A549 (cell line): ENCODE measurements around the gene NIPAL1. TPM values are rescaled to one million over a fixed set of nuclear protein-coding genes. Genes with fewer than 3 reads are reported as not detected.

ENCODE experiments used
- ATAC-seq, 2 experiments: fragments of 200-7000 bp in 1 of 2; fragments of >200 bp in 1 of 2; cut with Nextera tagmentation in 1 of 2; cut with Tn5 transposase in 1 of 2; 3 replicates each; pipeline versions ENCODE4 v1.8.0 to v1.9.1; 2018 to 2020; ENCODE audit warnings: mild to moderate bottlenecking in 1 of 2, moderate library complexity in 1 of 2
- CTCF ChIA-PET: fragments of 300-600 bp; sonication (Branson Sonifier 250); formaldehyde crosslinking; extraction: SDS; loops from one replicate; lab custom pipeline; 2021; ENCODE audit warnings: antibody characterized with exemption, inconsistent platforms; lab: Yijun Ruan, JAX
- POLR2A ChIA-PET: fragments of 350-600 bp; formaldehyde crosslinking; extraction: SDS; loops from one replicate; lab custom pipeline; 2021; ENCODE audit warnings: antibody characterized with exemption, inconsistent platforms; lab: Yijun Ruan, JAX
- DNase-seq, 2 experiments: peaks; one replicate each; pipeline versions ENCODE4 v3.0.0 to v3.0.0-alpha.2; 2011 to 2016; ENCODE audit warnings: low read depth in 1 of 2, low spot score in 1 of 2
- FAIRE-seq: peaks from 2 replicates; lab custom pipeline; 2011; peaks lifted over from hg19 to GRCh38; lab: Jason Lieb, UNC
- H3K27ac ChIP-seq, 2 experiments: fragments of >200 bp; sonication (Bioruptor Twin); formaldehyde crosslinking; 3 replicates each; pipeline ENCODE4 v1.5.1; 2016 to 2017
- H3K4me1 ChIP-seq: fragments of >200 bp; sonication (Bioruptor Twin); formaldehyde crosslinking; 3 replicates; pipeline ENCODE4 v1.6.1; 2016
- H3K4me2 ChIP-seq: fragments of >200 bp; sonication (Bioruptor Twin); formaldehyde crosslinking; 3 replicates; pipeline ENCODE4 v1.6.1; 2016
- H3K4me3 ChIP-seq: fragments of >200 bp; sonication (Bioruptor Twin); formaldehyde crosslinking; 3 replicates; pipeline ENCODE4 v1.5.1; 2016
- H3K9me3 ChIP-seq: fragments of >200 bp; sonication (Bioruptor Twin); formaldehyde crosslinking; 3 replicates; pipeline ENCODE4 v1.6.1; 2016
- CBX2 ChIP-seq: fragments of 200-600 bp; sonication (generic); IDR thresholded peaks from 2 replicates; pipeline ENCODE4 v1.6.1; 2016; ENCODE audit warnings: low read depth, mild to moderate bottlenecking, borderline replicate concordance
- CBX8 ChIP-seq: fragments of 200-600 bp; sonication (generic); IDR thresholded peaks from 2 replicates; pipeline ENCODE4 v1.6.1; 2016
- CEBPB ChIP-seq, 2 experiments: fragments of >200 bp in 1 of 2; sonication (Bioruptor Twin) in 1 of 2; formaldehyde crosslinking in 1 of 2; IDR thresholded peaks; 2 replicates each; pipeline ENCODE4 v1.6.1; 2012 to 2016
- FOSL2 ChIP-seq, 2 experiments: fragments of 450-650 bp in 1 of 2; fragments of >200 bp in 1 of 2; sonication (Bioruptor Twin) in 1 of 2; formaldehyde crosslinking; IDR thresholded peaks; 2 replicates each; pipeline versions ENCODE4 v1.5.0 to v1.6.1; 2016 to 2020; ENCODE audit warnings: mild to moderate bottlenecking in 1 of 2, moderate library complexity in 1 of 2
- HEYL ChIP-seq: fragments of 250-450 bp; sonication (Bioruptor Pico); IDR thresholded peaks from 2 replicates; pipeline ENCODE4 v1.8.0; 2021; ENCODE audit warnings: mild to moderate bottlenecking, moderate library complexity
- HOXA7 ChIP-seq: fragments of 250-450 bp; sonication (Bioruptor Pico); IDR thresholded peaks from 2 replicates; pipeline ENCODE4 v1.5.0; 2020; ENCODE audit warnings: mild to moderate bottlenecking, moderate library complexity
- HOXB13 ChIP-seq: fragments of 250-450 bp; sonication (Bioruptor Pico); IDR thresholded peaks from 2 replicates; pipeline ENCODE4 v1.5.0; 2020; ENCODE audit warnings: low read depth, mild to moderate bottlenecking, moderate library complexity
- JUN ChIP-seq, 2 experiments: fragments of >200 bp; sonication (Bioruptor Twin); formaldehyde crosslinking; IDR thresholded peaks; 2 replicates in 1 of 2; 3 replicates in 1 of 2; pipeline ENCODE4 v1.6.1; 2016 to 2017
- KDM5A ChIP-seq: fragments of 200-600 bp; sonication (generic); IDR thresholded peaks from 2 replicates; pipeline ENCODE4 v1.6.1; 2016; ENCODE audit warnings: antibody characterized with exemption, mild to moderate bottlenecking
- MAFK ChIP-seq: fragments of 450-650 bp; IDR thresholded peaks from 2 replicates; pipeline ENCODE4 v1.6.1; 2014; ENCODE audit not compliant: partially characterized antibody
- MAX ChIP-seq: IDR thresholded peaks from 2 replicates; pipeline ENCODE4 v1.6.1; 2012
- MAZ ChIP-seq: fragments of 150-350 bp; IDR thresholded peaks from 2 replicates; pipeline ENCODE4 v1.6.1; 2014; ENCODE audit warnings: antibody characterized with exemption, low read depth, low read length, borderline replicate concordance
- NPAS2 ChIP-seq: fragments of 250-450 bp; sonication (Bioruptor Pico); IDR thresholded peaks from 2 replicates; pipeline ENCODE4 v1.8.0; 2022; ENCODE audit warnings: mild to moderate bottlenecking, moderate library complexity, borderline replicate concordance
- POLR2A ChIP-seq: IDR thresholded peaks from 2 replicates; pipeline ENCODE4 v1.6.1; 2012; ENCODE audit warnings: mild to moderate bottlenecking, low read length
- RCOR1 ChIP-seq: fragments of 150-350 bp; IDR thresholded peaks from 2 replicates; pipeline ENCODE4 v1.6.1; 2014; ENCODE audit warnings: antibody characterized with exemption, low read length, low read depth
- RFX5 ChIP-seq: fragments of 450-650 bp; IDR thresholded peaks from 2 replicates; pipeline ENCODE4 v1.7.1; 2014; ENCODE audit warnings: antibody characterized with exemption, mild to moderate bottlenecking, moderate library complexity
- TFCP2L1 ChIP-seq: fragments of 250-450 bp; sonication (Bioruptor Pico); IDR thresholded peaks from 2 replicates; pipeline ENCODE4 v1.5.0; 2021; ENCODE audit warnings: mild to moderate bottlenecking
- TP53 ChIP-seq: fragments of 250-450 bp; sonication (Bioruptor Pico); IDR thresholded peaks from 2 replicates; pipeline ENCODE4 v1.5.0; 2021; ENCODE audit warnings: mild to moderate bottlenecking, moderate library complexity
- WGBS: methylation state at CpG from one replicate; pipeline ENCODE4 v1.1.6; 2017; ENCODE audit errors: missing lambda C conversion rate; 5-methylcytosine and 5-hydroxymethylcytosine counted together
- polyA plus RNA-seq, 4 experiments: library from polyadenylated mRNA; depleted of rRNA in 3 of 4; stranded (reverse); fragments of >200 nt; fragmentation: RNase III in 1 of 4; extraction: RNeasy Plus Mini Kit Qiagen cat#74134 plus additional on column Dnase treatment in 1 of 4; gene quantifications; 2 replicates in 3 of 4; 3 replicates in 1 of 4; pipeline ENCODE4 v1.2.3, GENCODE V29; 2011 to 2017
- TF ChIP-seq, protein P1 (sequence below): fragments of 450-650 bp; IDR thresholded peaks from 2 replicates; pipeline ENCODE4 v1.6.1; 2014; ENCODE audit warnings: antibody characterized with exemption
- TF ChIP-seq, protein P2 (sequence below): fragments of 150-350 bp; IDR thresholded peaks from 2 replicates; pipeline ENCODE4 v1.6.1; 2014; ENCODE audit warnings: low read depth, mild to moderate bottlenecking, low read length
- TF ChIP-seq, protein P3 (sequence below): IDR thresholded peaks from 2 replicates; pipeline ENCODE4 v1.6.1; 2012

Gene NIPAL1
- polyA plus RNA-seq, 2 of the 4 experiments (the other 2 are of a cell fraction): 0.41 to 0.47 TPM

GRCh38 chr4:48069026-48069425 is 52.5 kb downstream of the NIPAL1 start:
- TF ChIP-seq TFCP2L1 (CRISPR knock-in tag): no peak
- TF ChIP-seq JUN (IDR thresholded peaks at IDR 0.05): no peak
- TF ChIP-seq, protein P1, sequence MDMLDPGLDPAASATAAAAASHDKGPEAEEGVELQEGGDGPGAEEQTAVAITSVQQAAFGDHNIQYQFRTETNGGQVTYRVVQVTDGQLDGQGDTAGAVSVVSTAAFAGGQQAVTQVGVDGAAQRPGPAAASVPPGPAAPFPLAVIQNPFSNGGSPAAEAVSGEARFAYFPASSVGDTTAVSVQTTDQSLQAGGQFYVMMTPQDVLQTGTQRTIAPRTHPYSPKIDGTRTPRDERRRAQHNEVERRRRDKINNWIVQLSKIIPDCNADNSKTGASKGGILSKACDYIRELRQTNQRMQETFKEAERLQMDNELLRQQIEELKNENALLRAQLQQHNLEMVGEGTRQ: no peak
- TF ChIP-seq, protein P2, sequence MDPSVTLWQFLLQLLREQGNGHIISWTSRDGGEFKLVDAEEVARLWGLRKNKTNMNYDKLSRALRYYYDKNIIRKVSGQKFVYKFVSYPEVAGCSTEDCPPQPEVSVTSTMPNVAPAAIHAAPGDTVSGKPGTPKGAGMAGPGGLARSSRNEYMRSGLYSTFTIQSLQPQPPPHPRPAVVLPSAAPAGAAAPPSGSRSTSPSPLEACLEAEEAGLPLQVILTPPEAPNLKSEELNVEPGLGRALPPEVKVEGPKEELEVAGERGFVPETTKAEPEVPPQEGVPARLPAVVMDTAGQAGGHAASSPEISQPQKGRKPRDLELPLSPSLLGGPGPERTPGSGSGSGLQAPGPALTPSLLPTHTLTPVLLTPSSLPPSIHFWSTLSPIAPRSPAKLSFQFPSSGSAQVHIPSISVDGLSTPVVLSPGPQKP: no peak
- no peak for TF ChIP-seq HOXA7 (CRISPR knock-in tag)
- no peak for DNase-seq
- ChIA-PET CTCF (interaction anchor here (1.1 kb wide), 1 partner anchor 18 kb away, joined by 3 read pairs; no protein-coding TSS in a partner anchor), POLR2A (no interaction called here)
- Histone ChIP-seq H3K9me3 (no peaks in the 10 kb centered on the region), H3K4me1 (no peaks in the 10 kb centered on the region), H3K27ac (no peak overlapping the region), H3K4me3 (no peak overlapping the region), H3K4me2 (no peak overlapping the region)
- no peak for ATAC-seq
- no peak for FAIRE-seq
- 57% methylated on average over 2 of the region's 2 CpGs for WGBS

DNA sequence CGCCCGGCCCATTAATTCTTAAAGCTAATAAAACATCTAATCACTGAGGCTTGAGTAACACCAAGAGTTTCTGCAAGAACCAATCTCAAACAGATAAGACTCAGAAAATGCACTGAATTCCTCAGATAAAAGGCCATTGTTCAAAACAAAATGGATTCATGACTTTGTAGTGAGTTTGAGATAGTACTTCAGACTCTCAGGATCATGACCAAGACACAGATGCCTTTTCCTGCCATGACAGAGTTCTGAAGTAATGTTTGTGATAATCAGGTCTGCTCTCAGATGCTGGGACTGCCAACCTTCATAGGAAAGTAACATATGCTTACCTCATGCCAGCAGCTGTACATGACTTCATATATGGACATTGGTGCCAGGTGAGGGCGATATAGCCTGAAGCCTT is 54.6 kb downstream of the NIPAL1 start:
- no peak overlapping the region for H3K4me3 ChIP-seq
- DNase-seq (no peak), FAIRE-seq (no peak), ATAC-seq (no peak)
- H3K4me1 ChIP-seq: no peaks in the 10 kb centered on the region
- TF ChIP-seq TP53 (CRISPR knock-in tag) (no peak), MAX (no peak), KDM5A (no peak), CBX8 (no peak), RFX5 (no peak)
- CTCF ChIA-PET: interaction anchor here (0.6 to 1.2 kb wide), 2 partner anchors 16 to 720 kb away, joined by 3 read pairs; no protein-coding TSS in a partner anchor
- H3K9me3 ChIP-seq: no peaks in the 10 kb centered on the region
- H3K4me2 ChIP-seq: no peak overlapping the region
- WGBS: 75% methylated on average over 3 of the region's 3 CpGs
- POLR2A ChIA-PET: no interaction called here
- no peak overlapping the region for H3K27ac ChIP-seq

DNA sequence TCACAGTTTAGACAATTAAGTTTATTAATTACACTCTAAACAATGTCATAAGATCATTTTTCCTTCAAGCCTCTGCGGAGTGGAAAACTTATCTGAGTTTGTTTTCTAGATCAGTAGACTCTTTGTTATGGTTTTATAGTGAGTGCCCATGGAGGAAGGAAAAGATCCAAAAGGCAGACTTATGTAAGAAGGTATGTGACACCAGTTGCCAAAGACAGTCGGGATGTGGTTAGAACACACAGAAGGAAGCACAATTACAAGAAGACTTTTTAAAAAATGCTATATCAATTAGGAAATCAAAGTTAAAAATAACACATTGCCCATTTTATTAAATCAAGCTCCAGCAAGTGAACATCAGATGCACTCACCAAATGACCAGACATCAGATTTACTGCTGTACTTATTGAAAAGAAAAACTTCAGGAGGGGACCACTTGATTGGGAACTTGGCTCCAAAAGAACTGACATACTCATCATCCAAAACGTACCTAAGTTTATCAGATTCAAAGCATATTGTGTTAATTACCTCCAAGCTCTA is 57.1 kb downstream of the NIPAL1 start:
- no peak for TF ChIP-seq POLR2A
- TF ChIP-seq HEYL (CRISPR knock-in tag): no peak
- TF ChIP-seq CBX2: no peak
- TF ChIP-seq KDM5A: no peak
- TF ChIP-seq, protein P3, sequence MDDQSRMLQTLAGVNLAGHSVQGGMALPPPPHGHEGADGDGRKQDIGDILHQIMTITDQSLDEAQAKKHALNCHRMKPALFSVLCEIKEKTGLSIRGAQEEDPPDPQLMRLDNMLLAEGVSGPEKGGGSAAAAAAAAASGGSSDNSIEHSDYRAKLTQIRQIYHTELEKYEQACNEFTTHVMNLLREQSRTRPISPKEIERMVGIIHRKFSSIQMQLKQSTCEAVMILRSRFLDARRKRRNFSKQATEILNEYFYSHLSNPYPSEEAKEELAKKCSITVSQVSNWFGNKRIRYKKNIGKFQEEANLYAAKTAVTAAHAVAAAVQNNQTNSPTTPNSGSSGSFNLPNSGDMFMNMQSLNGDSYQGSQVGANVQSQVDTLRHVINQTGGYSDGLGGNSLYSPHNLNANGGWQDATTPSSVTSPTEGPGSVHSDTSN: no peak
- no peak for TF ChIP-seq CEBPB (IDR thresholded peaks at IDR 0.05)
- TF ChIP-seq TFCP2L1 (CRISPR knock-in tag): no peak
- no peak for TF ChIP-seq RCOR1
- TF ChIP-seq MAZ: no peak
- no peak for TF ChIP-seq HOXB13 (CRISPR knock-in tag)
- no peak for TF ChIP-seq NPAS2
- no peak for TF ChIP-seq MAFK
- no peak for TF ChIP-seq FOSL2 (IDR thresholded peaks at IDR 0.05)
- no peak for TF ChIP-seq FOSL2 (CRISPR knock-in tag; IDR thresholded peaks at IDR 0.05)
- Histone ChIP-seq H3K4me2 (no peak overlapping the region), H3K27ac (no peak overlapping the region), H3K4me1 (no peaks in the 10 kb centered on the region), H3K4me3 (no peak overlapping the region), H3K9me3 (no peaks in the 10 kb centered on the region)
- WGBS: 49% methylated on average over 3 of the region's 3 CpGs
- ChIA-PET CTCF (no interaction called here), POLR2A (no interaction called here)
- FAIRE-seq (no peak), ATAC-seq (no peak), DNase-seq (no peak)
